ENCODE data around the gene TNS1.

DNA sequence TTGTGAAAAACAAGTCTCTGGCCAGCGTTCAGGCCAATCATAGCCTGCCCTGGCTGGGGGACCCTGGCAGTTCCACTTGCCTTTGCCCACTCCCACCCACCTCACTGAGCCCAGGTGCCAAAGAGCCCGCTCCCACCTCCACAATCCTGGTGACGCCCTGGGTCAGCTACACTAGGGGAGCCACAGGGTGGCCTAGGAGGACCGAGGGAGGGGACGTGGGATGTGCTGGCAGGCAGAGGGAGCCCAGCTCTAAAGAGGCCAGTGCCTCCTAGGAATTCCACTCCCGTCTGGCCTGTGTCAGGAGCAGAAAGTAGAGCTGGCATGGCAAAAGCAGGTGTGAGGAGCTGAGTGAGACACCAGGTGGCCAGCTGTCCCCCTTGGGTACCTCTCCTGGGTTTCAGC lies 49.3 kb downstream of the TNS1 start:
- TF ChIP-seq, protein P1, sequence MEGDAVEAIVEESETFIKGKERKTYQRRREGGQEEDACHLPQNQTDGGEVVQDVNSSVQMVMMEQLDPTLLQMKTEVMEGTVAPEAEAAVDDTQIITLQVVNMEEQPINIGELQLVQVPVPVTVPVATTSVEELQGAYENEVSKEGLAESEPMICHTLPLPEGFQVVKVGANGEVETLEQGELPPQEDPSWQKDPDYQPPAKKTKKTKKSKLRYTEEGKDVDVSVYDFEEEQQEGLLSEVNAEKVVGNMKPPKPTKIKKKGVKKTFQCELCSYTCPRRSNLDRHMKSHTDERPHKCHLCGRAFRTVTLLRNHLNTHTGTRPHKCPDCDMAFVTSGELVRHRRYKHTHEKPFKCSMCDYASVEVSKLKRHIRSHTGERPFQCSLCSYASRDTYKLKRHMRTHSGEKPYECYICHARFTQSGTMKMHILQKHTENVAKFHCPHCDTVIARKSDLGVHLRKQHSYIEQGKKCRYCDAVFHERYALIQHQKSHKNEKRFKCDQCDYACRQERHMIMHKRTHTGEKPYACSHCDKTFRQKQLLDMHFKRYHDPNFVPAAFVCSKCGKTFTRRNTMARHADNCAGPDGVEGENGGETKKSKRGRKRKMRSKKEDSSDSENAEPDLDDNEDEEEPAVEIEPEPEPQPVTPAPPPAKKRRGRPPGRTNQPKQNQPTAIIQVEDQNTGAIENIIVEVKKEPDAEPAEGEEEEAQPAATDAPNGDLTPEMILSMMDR (conservative IDR thresholded peaks at IDR 0.05; ENCODE audit: low read depth, low read length): no peak
- TF ChIP-seq EZH2phosphoT487 (IDR thresholded peaks at IDR 0.05; ENCODE audit: borderline replicate concordance, low read length) (no peak), EZH2 (IDR thresholded peaks at IDR 0.05; ENCODE audit: low read length, unreplicated experiment) (no peak)
